Panc1 (cell line): Measurements from ENCODE around the gene PCBD1. TPM values are rescaled to one million over a fixed set of nuclear protein-coding genes. Genes with fewer than 3 reads are reported as not detected.

Experiments
- ATAC-seq: fragments of 200-7000 bp; cut with Tn5 transposase; 2 replicates; pipeline ENCODE4 v1.9.1; 2020; ENCODE audit warnings: mild to moderate bottlenecking, moderate library complexity
- BruUV-seq: library from RNA; stranded (reverse); fragments of 400-500 nt; replicated peaks from 2 replicates; lab custom pipeline; 2021; lab: Mats Ljungman, UMichigan
- CTCF ChIA-PET: fragments of 300-600 bp; sonication (Branson Sonifier 250); formaldehyde crosslinking; loops from one replicate; lab custom pipeline; 2022; ENCODE audit warnings: antibody characterized with exemption; lab: Charles Lee
- POLR2A ChIA-PET: fragments of 300-600 bp; sonication (Branson Sonifier 250); formaldehyde crosslinking; loops from one replicate; lab custom pipeline; 2022; ENCODE audit warnings: antibody characterized with exemption; lab: Charles Lee
- DNase-seq: peaks from one replicate; pipeline ENCODE4 v3.0.0-alpha.2; 2010; ENCODE audit warnings: low read depth, low spot score
- H3K27ac ChIP-seq: 2 replicates; pipeline ENCODE4 v1.5.1; 2011; ENCODE audit warnings: mild to moderate bottlenecking, low read length, inconsistent platforms
- H3K27me3 ChIP-seq: fragments of 200-500 bp; sonication (Bioruptor generic); 2 replicates; pipeline ENCODE4 v1.6.0; 2014; ENCODE audit warnings: low read length, inconsistent platforms; ENCODE audit not compliant: control insufficient read depth, insufficient read depth
- H3K36me3 ChIP-seq: fragments of 200-500 bp; sonication (Bioruptor generic); 2 replicates; pipeline ENCODE4 v1.5.1; 2014; ENCODE audit warnings: inconsistent platforms, mild to moderate bottlenecking, low read length, moderate library complexity; ENCODE audit not compliant: control insufficient read depth, insufficient read depth
- H3K4me1 ChIP-seq: 2 replicates; pipeline ENCODE4 v1.5.1; 2011; ENCODE audit warnings: inconsistent platforms, mild to moderate bottlenecking, low read length, moderate library complexity; ENCODE audit not compliant: control insufficient read depth, insufficient read depth
- H3K4me3 ChIP-seq, 2 experiments: 2 replicates each; pipeline ENCODE4 v1.5.1; 2011 to 2012; ENCODE audit warnings: low read depth in 2 of 2, low read length in 2 of 2, mild to moderate bottlenecking in 2 of 2, inconsistent platforms in 1 of 2, moderate library complexity in 1 of 2
- H3K9me3 ChIP-seq: fragments of 200-500 bp; sonication (Bioruptor generic); 2 replicates; pipeline ENCODE4 v1.5.1; 2014; ENCODE audit warnings: low read depth, mild to moderate bottlenecking, inconsistent platforms, low read length, moderate library complexity; ENCODE audit not compliant: control insufficient read depth, insufficient read depth
- POLR2AphosphoS5 ChIP-seq: IDR thresholded peaks from 2 replicates; pipeline ENCODE4 v1.6.1; 2012; ENCODE audit warnings: mild to moderate bottlenecking, low read depth, low read length, moderate library complexity
- REST ChIP-seq, 2 experiments: IDR thresholded peaks; 2 replicates each; pipeline ENCODE4 v1.6.1; 2011 to 2012; ENCODE audit warnings: low read depth in 2 of 2, control low read depth in 1 of 2, low read length in 1 of 2, mild to moderate bottlenecking in 1 of 2, moderate library complexity in 1 of 2; ENCODE audit not compliant: insufficient read depth in 1 of 2
- SIN3A ChIP-seq: IDR thresholded peaks from 2 replicates; pipeline ENCODE4 v1.6.1; 2012; ENCODE audit warnings: low read depth, mild to moderate bottlenecking, low read length, moderate library complexity, borderline replicate concordance; ENCODE audit not compliant: insufficient read depth
- TCF7L2 ChIP-seq: IDR thresholded peaks from 2 replicates; pipeline ENCODE4 v1.6.1; 2011; ENCODE audit warnings: mild to moderate bottlenecking, low read depth, low read length, inconsistent platforms
- in situ Hi-C: cut with HindIII; loops from 2 replicates; pipeline ENCODE4 v1.10.0; 2016; ENCODE audit warnings: low sequenced_read_pairs, low pct_unique_long_range_greater_than_20kb
- intact Hi-C: fragments of 100-400 bp; cut with micrococcal nuclease; formaldehyde crosslinking; loops from one replicate; pipeline ENCODE4 v1.10.0; 2022; ENCODE audit not compliant: unreplicated experiment
- total RNA-seq: library from RNA; stranded (reverse); gene quantifications from one replicate; pipeline ENCODE4 v1.2.1, GENCODE V29; 2021; ENCODE audit not compliant: unreplicated experiment
- TF ChIP-seq, protein P1 (sequence below): fragments of 450-650 bp; IDR thresholded peaks from 2 replicates; pipeline ENCODE4 v1.5.1; 2017; ENCODE audit warnings: mild to moderate bottlenecking

Gene PCBD1
- total RNA-seq, 1 experiment from 2014 or later = 122 TPM

GRCh38 chr10:70906031-70906783, 17.8 kb upstream of the PCBD1 start:
- Histone ChIP-seq H3K27ac (no peak overlapping the region), H3K36me3 (no peaks in the 10 kb centered on the region), H3K4me3 (no peak overlapping the region), H3K9me3 (no peaks in the 10 kb centered on the region), H3K4me1 (no peaks in the 10 kb centered on the region), H3K27me3 (no peaks in the 10 kb centered on the region)
- DNase-seq (no peak), ATAC-seq (no peak)
- ChIA-PET POLR2A (no interaction called here), CTCF (no interaction called here)
- in situ Hi-C loops (no loop called here), intact Hi-C loops (no loop called here)
- TF ChIP-seq TCF7L2 (no peak), REST (IDR thresholded peaks at IDR 0.05; ENCODE audit: insufficient read depth in 1 of 2, low read depth in 2 of 2, low read length in 1 of 2) (no peak), SIN3A (no peak), POLR2AphosphoS5 (no peak)
- TF ChIP-seq, protein P1, sequence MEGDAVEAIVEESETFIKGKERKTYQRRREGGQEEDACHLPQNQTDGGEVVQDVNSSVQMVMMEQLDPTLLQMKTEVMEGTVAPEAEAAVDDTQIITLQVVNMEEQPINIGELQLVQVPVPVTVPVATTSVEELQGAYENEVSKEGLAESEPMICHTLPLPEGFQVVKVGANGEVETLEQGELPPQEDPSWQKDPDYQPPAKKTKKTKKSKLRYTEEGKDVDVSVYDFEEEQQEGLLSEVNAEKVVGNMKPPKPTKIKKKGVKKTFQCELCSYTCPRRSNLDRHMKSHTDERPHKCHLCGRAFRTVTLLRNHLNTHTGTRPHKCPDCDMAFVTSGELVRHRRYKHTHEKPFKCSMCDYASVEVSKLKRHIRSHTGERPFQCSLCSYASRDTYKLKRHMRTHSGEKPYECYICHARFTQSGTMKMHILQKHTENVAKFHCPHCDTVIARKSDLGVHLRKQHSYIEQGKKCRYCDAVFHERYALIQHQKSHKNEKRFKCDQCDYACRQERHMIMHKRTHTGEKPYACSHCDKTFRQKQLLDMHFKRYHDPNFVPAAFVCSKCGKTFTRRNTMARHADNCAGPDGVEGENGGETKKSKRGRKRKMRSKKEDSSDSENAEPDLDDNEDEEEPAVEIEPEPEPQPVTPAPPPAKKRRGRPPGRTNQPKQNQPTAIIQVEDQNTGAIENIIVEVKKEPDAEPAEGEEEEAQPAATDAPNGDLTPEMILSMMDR = no peak
- no TSS peak for BruUV-seq

DNA sequence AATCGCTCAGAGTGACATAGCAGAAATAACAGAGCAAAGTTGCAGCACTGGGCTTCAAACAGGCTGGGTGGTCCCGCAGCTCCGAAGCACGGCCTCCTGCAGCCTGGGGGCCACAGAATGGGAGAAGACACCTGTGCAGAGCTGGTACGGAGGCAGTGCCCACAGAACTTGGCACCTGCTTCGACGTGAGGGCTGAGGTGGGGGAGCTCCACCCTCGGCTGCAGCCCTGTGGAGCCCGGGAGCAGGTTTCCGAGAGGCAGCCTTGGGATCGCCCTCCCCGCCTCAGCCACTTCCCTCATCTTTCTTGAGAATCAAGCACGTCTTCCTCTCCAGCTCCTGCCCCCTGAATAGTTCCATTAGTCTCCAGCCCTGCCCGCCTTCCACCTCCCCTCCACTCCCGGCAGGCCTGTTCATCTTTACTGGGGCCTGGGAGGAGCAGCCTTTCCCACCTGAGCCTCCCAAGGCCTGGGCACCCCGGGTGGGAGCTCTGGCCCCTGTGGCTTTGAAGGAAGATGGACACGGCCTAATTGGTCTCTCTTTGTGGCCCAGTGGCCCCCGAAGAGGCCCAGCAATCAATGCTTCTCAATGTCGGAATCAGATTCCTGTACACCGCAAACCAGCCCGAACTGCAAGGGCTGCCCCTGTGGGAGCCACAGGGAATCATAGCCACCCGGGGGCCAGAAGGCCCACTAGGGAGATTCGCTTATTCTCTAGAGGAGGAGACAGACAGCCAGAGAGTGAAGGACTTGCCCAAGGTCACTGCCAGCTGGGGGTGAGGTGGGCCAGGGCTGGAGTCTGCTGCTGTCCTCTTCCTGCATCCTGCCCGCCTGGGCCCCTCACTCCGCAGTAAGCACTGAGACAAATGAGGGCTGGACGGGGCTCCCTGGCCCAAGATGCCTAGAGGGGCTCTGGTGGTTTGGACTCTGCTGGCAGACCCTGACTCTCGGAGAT, 17.0 kb upstream of the PCBD1 start:
- POLR2A ChIA-PET = no interaction called here
- no peaks in the 10 kb centered on the region for H3K9me3 ChIP-seq
- ATAC-seq (no peak), DNase-seq (no peak)
- no peak overlapping the region for H3K27ac ChIP-seq
- no peak overlapping the region for H3K4me3 ChIP-seq
- intact Hi-C loops = no loop called here
- in situ Hi-C loops = no loop called here
- peaks cover under 1% of the 10 kb centered on the region; the same call in 1 of the 2 replicates for H3K27me3 ChIP-seq
- BruUV-seq = no TSS peak
- H3K36me3 ChIP-seq = no peaks in the 10 kb centered on the region
- no peaks in the 10 kb centered on the region for H3K4me1 ChIP-seq
- CTCF ChIA-PET = interaction anchor here (0.6 to 0.9 kb wide), 2 partner anchors 308 to 363 kb away, joined by 3 read pairs; no protein-coding TSS in a partner anchor
- no peak for TF ChIP-seq TCF7L2
- no peak for TF ChIP-seq SIN3A
- no peak for TF ChIP-seq REST (IDR thresholded peaks at IDR 0.05; ENCODE audit: insufficient read depth in 1 of 2, low read depth in 2 of 2, low read length in 1 of 2)
- TF ChIP-seq POLR2AphosphoS5 = no peak
- TF ChIP-seq, protein P1 = no peak
